GM19372 (cell line): ENCODE data around the gene DACT2.
"Not testable (repeated sequence)": the region's sequence is repeated elsewhere in the genome, so short reads cannot be mapped to it uniquely, and the experiment has no call there.

Source experiments
- ATAC-seq: cut with Tn5 transposase; IDR thresholded peaks from one replicate; pipeline ENCODE4 v1.9.1; 2021; ENCODE audit warnings: mild to moderate bottlenecking, low read depth, moderate library complexity; ENCODE audit not compliant: unreplicated experiment

Gene DACT2

GRCh38 chr6:168285456-168285855 is 34.1 kb downstream of the DACT2 start:
- no peak for ATAC-seq

- no peak for ATAC-seq
These were observed 35.4 kb downstream of the DACT2 start for GRCh38 chr6:168284187-168284586.

- no peak for ATAC-seq
These were observed 35.9 kb downstream of the DACT2 start for GRCh38 chr6:168283686-168284025.

- no peak for ATAC-seq
These were observed 36.4 kb downstream of the DACT2 start for GRCh38 chr6:168282985-168283685.

- no peak for ATAC-seq
These were observed 37.8 kb downstream of the DACT2 start for GRCh38 chr6:168281826-168282225.

GRCh38 chr6:168281314-168281713 is 38.3 kb downstream of the DACT2 start:
- ATAC-seq: not testable (repeated sequence)

- no peak for ATAC-seq
These were observed 38.7 kb downstream of the DACT2 start for GRCh38 chr6:168280899-168281245.

GRCh38 chr6:168280020-168280898 is 39.3 kb downstream of the DACT2 start:
- ATAC-seq: no peak

GRCh38 chr6:168279403-168279935 is 40.1 kb downstream of the DACT2 start:
- ATAC-seq: no peak

- ATAC-seq: no peak
These were observed 40.7 kb downstream of the DACT2 start for GRCh38 chr6:168278904-168279303.

GRCh38 chr6:168277274-168277669 is 42.3 kb downstream of the DACT2 start:
- ATAC-seq: no peak

GRCh38 chr6:168276576-168277273 is 42.9 kb downstream of the DACT2 start:
- no peak for ATAC-seq

- ATAC-seq: no peak
These were observed 44.4 kb downstream of the DACT2 start for GRCh38 chr6:168275168-168275567.

- no peak for ATAC-seq
These were observed 45.3 kb downstream of the DACT2 start for GRCh38 chr6:168274037-168274952.

- no peak for ATAC-seq
These were observed 46.0 kb downstream of the DACT2 start for GRCh38 chr6:168273441-168274036.

GRCh38 chr6:168272415-168273325 is 46.9 kb downstream of the DACT2 start:
- no peak for ATAC-seq

- no peak for ATAC-seq
These were observed 49.1 kb downstream of the DACT2 start for GRCh38 chr6:168270274-168271172.
